Measurements from ENCODE around the gene MFGE8.

MFGE8 gene

DNA sequence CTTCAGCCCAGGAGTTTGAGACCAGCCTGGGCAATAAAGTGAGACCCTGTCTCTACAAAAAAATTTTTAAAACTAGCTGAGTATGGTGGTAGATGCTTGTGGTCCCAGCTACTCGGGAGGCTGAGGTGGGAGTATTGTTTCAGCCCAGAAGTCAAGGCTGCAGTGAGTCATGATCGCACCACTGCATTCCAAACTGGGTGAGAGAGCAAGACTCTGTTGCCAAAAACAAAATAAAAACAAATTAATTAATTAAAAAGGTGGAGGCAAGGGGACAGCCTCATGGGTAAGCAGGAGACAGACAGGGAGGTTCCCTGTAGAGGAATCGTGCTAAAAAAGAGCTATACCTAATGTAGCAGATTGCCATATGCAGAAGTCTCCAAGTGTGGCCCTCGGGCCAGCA is 30.4 kb downstream of the MFGE8 start (continued):
- TF ChIP-seq ZNF8 (CRISPR knock-in tag; IDR thresholded peaks at IDR 0.05) (no peak), TOX (CRISPR knock-in tag; IDR thresholded peaks at IDR 0.05; ENCODE audit: borderline replicate concordance) (no peak)
- TF ChIP-seq, protein P1, sequence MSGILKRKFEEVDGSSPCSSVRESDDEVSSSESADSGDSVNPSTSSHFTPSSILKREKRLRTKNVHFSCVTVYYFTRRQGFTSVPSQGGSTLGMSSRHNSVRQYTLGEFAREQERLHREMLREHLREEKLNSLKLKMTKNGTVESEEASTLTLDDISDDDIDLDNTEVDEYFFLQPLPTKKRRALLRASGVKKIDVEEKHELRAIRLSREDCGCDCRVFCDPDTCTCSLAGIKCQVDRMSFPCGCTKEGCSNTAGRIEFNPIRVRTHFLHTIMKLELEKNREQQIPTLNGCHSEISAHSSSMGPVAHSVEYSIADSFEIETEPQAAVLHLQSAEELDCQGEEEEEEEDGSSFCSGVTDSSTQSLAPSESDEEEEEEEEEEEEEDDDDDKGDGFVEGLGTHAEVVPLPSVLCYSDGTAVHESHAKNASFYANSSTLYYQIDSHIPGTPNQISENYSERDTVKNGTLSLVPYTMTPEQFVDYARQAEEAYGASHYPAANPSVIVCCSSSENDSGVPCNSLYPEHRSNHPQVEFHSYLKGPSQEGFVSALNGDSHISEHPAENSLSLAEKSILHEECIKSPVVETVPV (CRISPR knock-in tag; IDR thresholded peaks at IDR 0.05): no peak

DNA sequence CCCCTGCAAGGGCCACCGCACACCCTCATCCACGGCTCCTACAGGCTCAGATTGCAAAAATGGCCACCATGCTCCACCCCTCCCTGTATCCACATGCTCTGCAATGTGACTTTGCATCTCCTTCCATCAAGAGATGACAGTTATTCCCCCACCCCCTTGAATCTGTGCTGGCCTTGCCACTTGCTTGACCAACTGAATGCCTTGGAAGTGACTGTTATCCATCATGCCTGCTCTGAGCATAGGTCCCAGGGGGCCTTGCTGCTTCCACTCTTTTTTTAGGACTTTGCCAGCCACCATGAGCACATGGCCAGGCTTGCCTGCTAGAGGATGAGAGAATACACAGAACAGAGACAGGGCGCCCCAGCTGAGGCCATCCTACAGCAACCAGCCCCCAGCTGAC is 31.4 kb downstream of the MFGE8 start:
- ATAC-seq: no peak
- TF ChIP-seq ZNF8 (CRISPR knock-in tag; IDR thresholded peaks at IDR 0.05) (no peak), ZC3H10 (CRISPR knock-in tag; IDR thresholded peaks at IDR 0.05) (no peak), GLIS3 (CRISPR knock-in tag; IDR thresholded peaks at IDR 0.05) (no peak), ISL1 (CRISPR knock-in tag; IDR thresholded peaks at IDR 0.05) (no peak), ARNTL (CRISPR knock-in tag; IDR thresholded peaks at IDR 0.05; ENCODE audit: borderline replicate concordance, low read depth) (no peak), ZFP3 (CRISPR knock-in tag; IDR thresholded peaks at IDR 0.05) (no peak), TOX (CRISPR knock-in tag; IDR thresholded peaks at IDR 0.05; ENCODE audit: borderline replicate concordance) (no peak), CSDC2 (CRISPR knock-in tag; IDR thresholded peaks at IDR 0.05) (no peak), ESRRG (CRISPR knock-in tag; IDR thresholded peaks at IDR 0.05) (no peak), PPARA (CRISPR knock-in tag; IDR thresholded peaks at IDR 0.05; ENCODE audit: borderline replicate concordance) (no peak), TCF4 (CRISPR knock-in tag; IDR thresholded peaks at IDR 0.05; ENCODE audit: borderline replicate concordance) (no peak), ZNF565 (CRISPR knock-in tag; conservative IDR thresholded peaks at IDR 0.05; ENCODE audit: low read depth) (no peak), ZNF70 (CRISPR knock-in tag; IDR thresholded peaks at IDR 0.05) (no peak), OSR1 (CRISPR knock-in tag; IDR thresholded peaks at IDR 0.05) (no peak), SNAI2 (CRISPR knock-in tag; IDR thresholded peaks at IDR 0.05) (no peak)
- TF ChIP-seq, protein P1 (CRISPR knock-in tag; IDR thresholded peaks at IDR 0.05): no peak
- TF ChIP-seq, protein P2, sequence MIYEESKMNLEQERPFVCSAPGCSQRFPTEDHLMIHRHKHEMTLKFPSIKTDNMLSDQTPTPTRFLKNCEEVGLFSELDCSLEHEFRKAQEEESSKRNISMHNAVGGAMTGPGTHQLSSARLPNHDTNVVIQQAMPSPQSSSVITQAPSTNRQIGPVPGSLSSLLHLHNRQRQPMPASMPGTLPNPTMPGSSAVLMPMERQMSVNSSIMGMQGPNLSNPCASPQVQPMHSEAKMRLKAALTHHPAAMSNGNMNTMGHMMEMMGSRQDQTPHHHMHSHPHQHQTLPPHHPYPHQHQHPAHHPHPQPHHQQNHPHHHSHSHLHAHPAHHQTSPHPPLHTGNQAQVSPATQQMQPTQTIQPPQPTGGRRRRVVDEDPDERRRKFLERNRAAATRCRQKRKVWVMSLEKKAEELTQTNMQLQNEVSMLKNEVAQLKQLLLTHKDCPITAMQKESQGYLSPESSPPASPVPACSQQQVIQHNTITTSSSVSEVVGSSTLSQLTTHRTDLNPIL (CRISPR knock-in tag; IDR thresholded peaks at IDR 0.05; ENCODE audit: low read depth): no peak
- TF ChIP-seq, protein P3, sequence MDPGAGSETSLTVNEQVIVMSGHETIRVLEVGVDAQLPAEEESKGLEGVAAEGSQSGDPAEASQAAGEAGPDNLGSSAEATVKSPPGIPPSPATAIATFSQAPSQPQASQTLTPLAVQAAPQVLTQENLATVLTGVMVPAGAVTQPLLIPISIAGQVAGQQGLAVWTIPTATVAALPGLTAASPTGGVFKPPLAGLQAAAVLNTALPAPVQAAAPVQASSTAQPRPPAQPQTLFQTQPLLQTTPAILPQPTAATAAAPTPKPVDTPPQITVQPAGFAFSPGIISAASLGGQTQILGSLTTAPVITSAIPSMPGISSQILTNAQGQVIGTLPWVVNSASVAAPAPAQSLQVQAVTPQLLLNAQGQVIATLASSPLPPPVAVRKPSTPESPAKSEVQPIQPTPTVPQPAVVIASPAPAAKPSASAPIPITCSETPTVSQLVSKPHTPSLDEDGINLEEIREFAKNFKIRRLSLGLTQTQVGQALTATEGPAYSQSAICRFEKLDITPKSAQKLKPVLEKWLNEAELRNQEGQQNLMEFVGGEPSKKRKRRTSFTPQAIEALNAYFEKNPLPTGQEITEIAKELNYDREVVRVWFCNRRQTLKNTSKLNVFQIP (CRISPR knock-in tag; IDR thresholded peaks at IDR 0.05; ENCODE audit: borderline replicate concordance, low read depth): no peak
- TF ChIP-seq, protein P4, sequence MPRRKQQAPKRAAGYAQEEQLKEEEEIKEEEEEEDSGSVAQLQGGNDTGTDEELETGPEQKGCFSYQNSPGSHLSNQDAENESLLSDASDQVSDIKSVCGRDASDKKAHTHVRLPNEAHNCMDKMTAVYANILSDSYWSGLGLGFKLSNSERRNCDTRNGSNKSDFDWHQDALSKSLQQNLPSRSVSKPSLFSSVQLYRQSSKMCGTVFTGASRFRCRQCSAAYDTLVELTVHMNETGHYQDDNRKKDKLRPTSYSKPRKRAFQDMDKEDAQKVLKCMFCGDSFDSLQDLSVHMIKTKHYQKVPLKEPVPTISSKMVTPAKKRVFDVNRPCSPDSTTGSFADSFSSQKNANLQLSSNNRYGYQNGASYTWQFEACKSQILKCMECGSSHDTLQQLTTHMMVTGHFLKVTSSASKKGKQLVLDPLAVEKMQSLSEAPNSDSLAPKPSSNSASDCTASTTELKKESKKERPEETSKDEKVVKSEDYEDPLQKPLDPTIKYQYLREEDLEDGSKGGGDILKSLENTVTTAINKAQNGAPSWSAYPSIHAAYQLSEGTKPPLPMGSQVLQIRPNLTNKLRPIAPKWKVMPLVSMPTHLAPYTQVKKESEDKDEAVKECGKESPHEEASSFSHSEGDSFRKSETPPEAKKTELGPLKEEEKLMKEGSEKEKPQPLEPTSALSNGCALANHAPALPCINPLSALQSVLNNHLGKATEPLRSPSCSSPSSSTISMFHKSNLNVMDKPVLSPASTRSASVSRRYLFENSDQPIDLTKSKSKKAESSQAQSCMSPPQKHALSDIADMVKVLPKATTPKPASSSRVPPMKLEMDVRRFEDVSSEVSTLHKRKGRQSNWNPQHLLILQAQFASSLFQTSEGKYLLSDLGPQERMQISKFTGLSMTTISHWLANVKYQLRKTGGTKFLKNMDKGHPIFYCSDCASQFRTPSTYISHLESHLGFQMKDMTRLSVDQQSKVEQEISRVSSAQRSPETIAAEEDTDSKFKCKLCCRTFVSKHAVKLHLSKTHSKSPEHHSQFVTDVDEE (CRISPR knock-in tag; IDR thresholded peaks at IDR 0.05): no peak
- TF ChIP-seq, protein P5, sequence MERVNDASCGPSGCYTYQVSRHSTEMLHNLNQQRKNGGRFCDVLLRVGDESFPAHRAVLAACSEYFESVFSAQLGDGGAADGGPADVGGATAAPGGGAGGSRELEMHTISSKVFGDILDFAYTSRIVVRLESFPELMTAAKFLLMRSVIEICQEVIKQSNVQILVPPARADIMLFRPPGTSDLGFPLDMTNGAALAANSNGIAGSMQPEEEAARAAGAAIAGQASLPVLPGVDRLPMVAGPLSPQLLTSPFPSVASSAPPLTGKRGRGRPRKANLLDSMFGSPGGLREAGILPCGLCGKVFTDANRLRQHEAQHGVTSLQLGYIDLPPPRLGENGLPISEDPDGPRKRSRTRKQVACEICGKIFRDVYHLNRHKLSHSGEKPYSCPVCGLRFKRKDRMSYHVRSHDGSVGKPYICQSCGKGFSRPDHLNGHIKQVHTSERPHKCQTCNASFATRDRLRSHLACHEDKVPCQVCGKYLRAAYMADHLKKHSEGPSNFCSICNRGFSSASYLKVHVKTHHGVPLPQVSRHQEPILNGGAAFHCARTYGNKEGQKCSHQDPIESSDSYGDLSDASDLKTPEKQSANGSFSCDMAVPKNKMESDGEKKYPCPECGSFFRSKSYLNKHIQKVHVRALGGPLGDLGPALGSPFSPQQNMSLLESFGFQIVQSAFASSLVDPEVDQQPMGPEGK (CRISPR knock-in tag; IDR thresholded peaks at IDR 0.05; ENCODE audit: borderline replicate concordance): no peak

Measured in SK-N-SH treated with all-trans-retinoic acid at 6 μM for 48 hours (cell line).